CD4-positive, alpha-beta T cell treated with Interleukin-4 for 1 hour (primary cell): ENCODE measurements around the gene CDK14.
"Not testable (repeated sequence)": the region's sequence is repeated elsewhere in the genome, so short reads cannot be mapped to it uniquely, and the experiment has no call there.

ENCODE experiments used
- DNase-seq, 2 donors: peaks; one replicate each; pipeline ENCODE4 v3.0.0-alpha.2; 2020 to 2022

Gene CDK14

GRCh38 chr7:91137153-91137787 lies 541.1 kb downstream of the CDK14 start:
- DNase-seq, result no peak

GRCh38 chr7:91137788-91138368 lies 541.8 kb downstream of the CDK14 start:
- DNase-seq, result no peak

DNA sequence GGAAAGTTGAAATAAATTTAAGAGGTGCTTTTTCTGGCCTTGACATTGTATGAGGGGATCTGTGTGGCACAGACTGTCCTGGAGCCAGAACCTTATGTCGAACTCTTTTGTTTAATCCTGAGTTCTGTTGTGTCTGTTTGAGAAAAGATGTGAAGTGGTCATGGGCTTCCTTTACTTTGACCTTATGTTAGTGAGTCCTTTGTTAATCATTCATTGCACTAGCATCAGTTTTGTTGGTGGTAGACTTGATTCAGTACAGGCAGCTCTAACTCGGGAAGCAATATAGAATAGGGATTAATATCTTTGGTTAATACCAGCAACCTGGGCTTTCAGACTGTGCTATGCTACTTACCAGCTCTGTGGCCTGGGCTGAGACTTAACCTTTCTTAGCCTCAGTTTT lies 544.2 kb downstream of the CDK14 start:
- no peak for DNase-seq

GRCh38 chr7:91140982-91141381 lies 544.9 kb downstream of the CDK14 start:
- DNase-seq, result no peak

DNA sequence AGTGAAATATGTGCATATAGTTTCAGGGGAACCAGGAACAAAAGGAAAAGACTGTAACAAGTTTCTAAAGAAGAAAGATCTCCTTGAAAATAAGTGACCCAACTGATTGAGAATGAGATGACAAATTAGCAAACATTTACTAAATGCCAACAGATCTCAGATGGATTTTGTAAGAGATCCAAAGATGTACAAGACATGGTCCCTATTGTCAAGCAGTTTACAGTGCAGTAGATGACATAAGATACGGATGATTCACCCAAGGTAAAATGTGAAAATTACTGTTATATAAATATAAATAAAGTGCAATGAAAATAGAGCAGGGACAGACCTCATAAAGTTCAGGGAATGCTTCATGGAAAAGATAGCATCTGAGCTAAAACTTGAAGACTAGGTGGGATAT lies 546.6 kb downstream of the CDK14 start:
- no peak for DNase-seq

DNA sequence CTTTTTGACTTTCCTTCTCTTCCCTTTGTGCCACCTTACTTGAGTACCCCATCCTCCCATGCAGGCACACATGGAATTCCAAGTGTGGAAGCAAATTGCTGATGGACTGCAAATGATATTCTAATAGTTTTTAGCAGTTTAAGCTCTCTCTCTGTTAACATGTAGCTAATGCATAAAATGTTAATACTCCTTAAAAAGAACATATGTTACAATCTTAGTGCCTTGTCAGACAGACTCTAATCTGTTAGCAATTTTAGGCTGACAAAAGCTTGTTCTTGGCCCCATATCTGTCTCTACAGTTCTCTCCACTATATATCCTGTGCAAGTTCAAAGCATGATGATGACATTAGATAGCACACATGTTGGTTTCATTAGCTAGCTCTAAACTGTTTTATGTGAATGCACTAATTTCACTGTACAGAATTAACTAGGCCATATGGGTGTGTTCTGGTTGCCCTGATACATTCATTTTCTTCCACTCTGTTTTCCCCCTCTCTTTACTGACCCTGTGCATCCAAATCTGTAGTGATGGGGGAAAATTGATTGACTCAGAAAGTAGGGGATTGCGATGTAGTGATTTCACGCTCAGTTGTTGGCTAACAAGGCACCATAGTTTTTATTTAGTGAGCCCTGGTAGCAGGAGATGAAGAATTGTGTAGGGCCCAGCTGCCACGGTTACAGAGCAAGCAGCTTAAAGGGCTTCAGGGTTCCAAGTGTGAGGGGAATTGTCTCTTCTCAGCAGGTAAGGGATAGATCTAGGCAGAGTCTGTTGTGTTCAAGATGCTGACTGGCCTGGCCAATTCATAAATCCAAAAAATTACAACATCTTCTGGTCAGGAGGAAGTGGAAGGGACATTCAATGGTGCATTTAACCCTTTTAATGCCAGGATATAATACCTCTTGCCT lies 553.5 kb downstream of the CDK14 start:
- DNase-seq, result no peak

- no peak for DNase-seq
Observed at GRCh38 chr7:91151916-91152315, 555.8 kb downstream of the CDK14 start.

DNA sequence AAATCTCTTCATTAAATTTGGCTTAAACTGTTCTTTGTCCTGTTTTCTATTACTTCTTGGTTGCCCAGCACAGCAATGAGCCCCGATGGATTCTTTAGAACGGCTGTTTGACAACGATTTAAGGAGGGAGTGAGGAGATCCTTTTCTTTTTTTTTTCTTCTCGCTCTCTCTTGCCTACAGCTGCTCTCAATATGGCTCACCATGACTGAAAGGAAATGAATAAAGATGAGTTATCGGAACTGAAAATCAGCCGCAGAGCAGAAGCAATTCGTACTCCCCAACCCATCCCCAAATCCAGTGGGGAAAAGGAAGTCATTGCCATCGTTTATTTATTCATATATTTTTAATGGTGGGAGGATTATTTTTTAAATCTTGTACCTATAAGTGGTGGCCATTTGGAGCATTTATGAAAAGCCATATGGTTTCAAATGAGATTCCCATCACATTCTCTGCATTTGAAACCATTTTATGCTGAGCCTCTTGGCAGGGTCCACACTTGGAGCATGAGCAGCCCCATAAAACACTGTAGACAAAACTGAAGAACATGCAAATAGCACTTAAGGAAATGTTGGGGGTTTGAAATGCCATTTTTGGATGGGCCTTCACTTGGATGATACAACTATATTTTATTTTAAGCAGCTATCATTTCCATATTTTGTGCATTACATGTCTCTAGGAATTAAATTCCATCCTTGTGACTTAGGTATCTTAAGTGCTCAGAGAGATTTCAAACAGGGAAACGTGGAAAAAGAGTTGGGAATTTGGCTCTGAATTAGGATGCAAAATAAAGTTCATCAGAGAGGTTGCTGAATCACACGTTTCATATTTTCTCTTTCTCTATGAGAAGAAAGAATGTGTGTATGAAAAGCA lies 560.4 kb downstream of the CDK14 start:
- DNase-seq, result no peak

GRCh38 chr7:91157579-91158320 lies 561.6 kb downstream of the CDK14 start:
- DNase-seq, result no peak

GRCh38 chr7:91162436-91162835 lies 566.3 kb downstream of the CDK14 start:
- DNase-seq, result no peak

- DNase-seq, result no peak
Observed at GRCh38 chr7:91164506-91164905, 568.4 kb downstream of the CDK14 start.

DNA sequence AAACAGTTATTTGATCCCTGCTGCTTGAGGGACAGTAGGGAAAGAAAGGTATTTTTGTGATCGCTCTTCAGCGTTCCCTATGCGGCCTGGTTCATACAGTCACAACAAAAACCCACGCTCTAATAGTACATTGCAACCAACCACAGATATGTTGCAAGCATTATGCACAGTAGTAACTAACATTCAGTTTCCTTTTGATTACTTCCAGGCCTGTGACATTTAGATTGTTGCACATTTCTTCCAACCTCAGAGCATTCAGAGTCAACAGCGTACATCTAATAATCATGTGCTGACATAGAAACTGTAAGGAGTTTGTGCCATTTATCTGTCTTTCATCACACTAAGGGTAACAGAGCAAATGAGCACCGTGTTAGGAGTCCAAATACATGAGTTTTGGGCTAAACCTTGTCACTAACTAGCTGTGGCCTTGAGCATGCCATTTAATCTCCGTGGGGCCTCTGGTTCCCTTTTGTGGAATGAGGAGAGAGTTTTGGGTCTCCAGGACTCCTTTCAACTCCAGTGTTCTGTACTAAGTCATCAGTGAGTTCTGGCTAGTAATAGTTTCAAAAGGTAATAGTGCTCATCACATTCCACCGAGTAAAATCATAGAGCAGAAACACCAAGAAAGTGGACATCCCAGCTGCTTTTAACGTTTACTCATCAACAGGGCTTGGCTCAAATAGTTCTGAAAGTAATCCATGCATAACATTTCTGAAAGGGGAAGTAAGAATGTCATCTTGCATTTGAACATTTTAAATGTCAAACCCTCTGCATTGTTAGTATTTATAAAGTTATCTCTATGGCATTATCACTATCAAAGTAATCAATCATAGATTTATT lies 569.1 kb downstream of the CDK14 start:
- no peak for DNase-seq

DNA sequence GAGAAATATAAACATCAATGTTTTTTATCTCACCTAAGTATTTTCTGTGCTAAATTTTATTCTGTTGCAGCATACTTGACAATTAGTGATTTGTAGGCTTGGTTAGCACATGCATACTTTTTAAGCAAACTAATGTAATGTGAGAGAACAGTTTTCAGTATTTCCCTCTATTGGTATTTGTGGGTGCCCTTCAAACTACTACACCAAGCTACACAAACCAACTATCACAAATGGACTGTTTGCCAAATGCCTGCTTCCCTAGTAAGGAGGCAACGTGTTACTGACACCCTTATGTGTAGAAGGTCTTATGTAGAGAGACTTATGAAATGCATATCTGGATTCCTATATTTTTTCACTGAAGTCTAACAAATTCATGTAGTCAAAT lies 569.7 kb downstream of the CDK14 start:
- no peak for DNase-seq

DNA sequence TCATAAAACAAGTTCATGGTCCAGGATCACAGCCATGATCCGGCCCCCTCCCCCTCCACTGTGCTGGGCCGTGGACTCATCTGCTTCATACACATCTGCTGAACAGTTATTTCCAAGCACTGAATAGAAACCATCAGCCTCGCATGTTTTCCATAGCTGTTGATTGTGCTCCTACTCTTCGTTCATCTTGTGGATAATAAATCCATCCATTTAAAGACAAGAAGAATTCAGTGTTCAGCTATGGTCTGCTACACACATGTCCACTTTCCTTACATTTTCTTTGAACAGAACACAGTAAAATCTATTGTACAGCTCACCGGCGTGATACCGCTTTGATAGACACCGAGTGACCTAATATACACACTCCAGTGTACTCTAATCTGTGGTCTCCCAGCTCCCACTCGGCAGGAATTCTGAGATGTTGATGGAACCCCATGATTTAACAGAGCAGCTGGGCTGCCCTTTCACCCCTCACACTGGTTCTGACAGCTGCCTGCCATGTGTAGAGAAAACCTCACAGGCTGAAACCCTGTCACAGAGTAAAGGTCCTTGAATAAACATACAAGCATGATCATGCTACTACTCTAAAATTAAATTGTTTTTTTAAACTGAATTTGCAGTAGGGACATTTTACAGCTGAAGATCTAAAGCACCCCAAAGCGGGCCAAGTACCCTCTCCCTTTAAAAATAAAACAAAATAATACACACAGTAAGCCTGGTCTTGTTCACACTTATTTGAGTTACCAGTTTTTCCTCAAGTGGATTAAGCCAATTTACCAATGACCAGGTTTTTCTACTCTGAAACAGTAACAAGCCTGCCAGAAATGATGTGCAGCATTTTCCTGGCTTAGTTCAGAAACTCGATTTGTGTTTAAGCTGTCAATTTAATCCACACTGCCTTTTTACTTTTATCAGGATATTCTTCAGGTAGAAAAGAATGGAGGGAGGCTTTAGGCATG lies 573.0 kb downstream of the CDK14 start:
- DNase-seq, result no peak

- DNase-seq, result no peak
Observed at GRCh38 chr7:91169830-91170191, 573.7 kb downstream of the CDK14 start.

DNA sequence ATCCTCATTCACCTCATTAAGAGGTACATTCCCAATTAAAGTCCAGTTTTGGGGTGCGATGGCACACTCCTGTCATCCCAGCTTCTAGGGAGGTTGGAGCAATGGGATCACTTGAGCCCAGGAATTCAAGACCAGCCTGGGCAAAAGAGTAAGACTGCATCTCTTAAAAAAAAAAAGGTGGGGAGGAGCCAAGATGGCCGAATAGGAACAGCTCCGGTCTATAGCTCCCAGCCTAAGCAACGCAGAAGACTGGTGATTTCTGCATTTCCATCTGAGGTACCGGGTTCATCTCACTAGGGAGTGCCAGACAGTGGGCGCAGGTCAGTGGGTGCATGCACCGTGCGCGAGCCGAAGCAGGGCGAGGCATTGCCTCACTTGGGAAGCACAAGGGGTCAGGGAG lies 577.1 kb downstream of the CDK14 start:
- not testable (repeated sequence) for DNase-seq

- DNase-seq, result no peak
Observed at GRCh38 chr7:91180746-91181145, 584.6 kb downstream of the CDK14 start.

DNA sequence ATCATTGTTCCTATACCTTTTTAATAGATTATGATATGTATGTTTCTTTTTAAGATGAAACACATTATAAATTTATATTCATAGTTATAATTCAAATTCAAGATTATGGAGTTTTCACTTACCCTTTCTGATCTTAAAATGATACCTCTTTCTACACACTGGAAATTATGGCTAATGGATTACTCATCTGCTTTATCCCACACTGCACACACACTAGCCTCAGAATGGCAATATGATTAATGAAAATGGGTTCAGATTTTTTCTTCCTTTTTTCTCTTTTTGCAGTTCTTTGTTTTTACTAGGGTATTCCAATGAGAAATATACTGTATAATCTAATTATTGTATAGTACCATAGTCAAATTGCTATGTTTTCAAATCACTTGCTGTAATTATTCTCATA lies 585.8 kb downstream of the CDK14 start:
- no peak for DNase-seq

- DNase-seq, result no peak
Observed at GRCh38 chr7:91182819-91183764, 587.0 kb downstream of the CDK14 start.
